Upper lobe of right lung (tissue), 1 donor: Measurements from ENCODE around the gene DCC. TPM values are rescaled to one million over a fixed set of nuclear protein-coding genes. Genes with fewer than 3 reads are reported as not detected.

Experiments used
- ATAC-seq: fragments of 200-7000 bp; cut with Tn5 transposase; one replicate; pipeline ENCODE4 v1.9.1; 2020; ENCODE audit warnings: mild to moderate bottlenecking, moderate library complexity
- DNase-seq: peaks from one replicate; pipeline ENCODE4 v3.0.0-alpha.2; 2020
- H3K27ac ChIP-seq: fragments of 200-600 bp; one replicate; pipeline ENCODE4 v1.8.0; 2022
- H3K27me3 ChIP-seq: fragments of 200-600 bp; one replicate; pipeline ENCODE4 v1.8.0; 2022; ENCODE audit warnings: mild to moderate bottlenecking
- H3K36me3 ChIP-seq: fragments of 200-600 bp; one replicate; pipeline ENCODE4 v1.8.0; 2022
- H3K4me1 ChIP-seq: fragments of 200-600 bp; one replicate; pipeline ENCODE4 v1.8.0; 2022
- H3K4me3 ChIP-seq: fragments of 200-600 bp; one replicate; pipeline ENCODE4 v1.8.0; 2022; ENCODE audit warnings: mild to moderate bottlenecking
- H3K9me3 ChIP-seq: fragments of 200-600 bp; one replicate; pipeline ENCODE4 v1.8.0; 2022
- CTCF ChIP-seq: fragments of 200-600 bp; IDR thresholded peaks from one replicate; pipeline ENCODE4 v1.8.0; 2022; ENCODE audit warnings: antibody characterized with exemption
- intact Hi-C: fragments of 100-400 bp; cut with DNase I; formaldehyde crosslinking; loops from one replicate; pipeline ENCODE4 v1.11.0; 2022
- total RNA-seq: library from RNA; stranded (reverse); fragmentation: NEBNext Ultra II Directional; extraction: Animal tissue kit (Norgen Biotek cat#: 25700); gene quantifications from one replicate; pipeline ENCODE4 v1.2.1, GENCODE V29; 2021
- donor health status: DM: no; HTN: yes; CAD: no; lungs with severe emphysema.

The DCC gene
- total RNA-seq, 1 donor from 2014 or later: 7.1 TPM

- Histone ChIP-seq H3K27me3 (no peaks in the 10 kb centered on the region), H3K27ac (no peak overlapping the region)
- ATAC-seq: peak; percentile 52
These were observed 482.2 kb downstream of the DCC start for GRCh38 chr18:52822160-52822559.

GRCh38 chr18:52824126-52824525 lies 484.1 kb downstream of the DCC start:
- no peaks in the 10 kb centered on the region for H3K27me3 ChIP-seq
- TF ChIP-seq CTCF: no peak
- intact Hi-C loops: no loop called here
- H3K27ac ChIP-seq: no peak overlapping the region
- no peaks in the 10 kb centered on the region for H3K9me3 ChIP-seq
- no peak overlapping the region for H3K4me3 ChIP-seq
- H3K36me3 ChIP-seq: no peaks in the 10 kb centered on the region
- no peak for DNase-seq
- ATAC-seq: no peak
- no peaks in the 10 kb centered on the region for H3K4me1 ChIP-seq

More at GRCh38 chr18:52822160-52822559, 482.2 kb downstream of the DCC start:
- intact Hi-C loops: no loop called here
- no peak for TF ChIP-seq CTCF
- no peak for DNase-seq
- no peaks in the 10 kb centered on the region for H3K4me1 ChIP-seq
- no peak overlapping the region for H3K4me3 ChIP-seq
- no peaks in the 10 kb centered on the region for H3K36me3 ChIP-seq
- H3K9me3 ChIP-seq: no peaks in the 10 kb centered on the region

DNA sequence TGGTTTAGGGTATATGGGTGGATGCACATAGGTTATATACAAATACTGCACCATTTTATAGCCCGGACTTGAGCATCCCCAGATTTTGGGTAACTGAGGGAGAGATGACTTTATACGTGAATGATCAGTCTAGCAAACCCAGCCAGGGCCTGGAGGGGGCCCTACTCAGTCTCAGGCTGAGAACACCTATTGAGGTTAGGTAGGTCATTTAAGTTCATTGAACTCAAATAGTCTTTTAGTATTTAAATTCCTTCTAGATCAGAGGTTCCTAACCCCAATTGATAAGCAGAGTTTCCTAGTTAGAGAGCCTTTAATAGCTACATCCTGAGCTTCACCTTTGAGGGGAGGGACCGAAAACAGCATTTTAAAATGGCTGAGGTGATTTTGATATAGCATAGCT lies 487.0 kb downstream of the DCC start:
- DNase-seq (no peak), ATAC-seq (no peak)
- Histone ChIP-seq H3K4me1 (no peaks in the 10 kb centered on the region), H3K9me3 (no peaks in the 10 kb centered on the region), H3K27ac (no peak overlapping the region), H3K27me3 (no peaks in the 10 kb centered on the region), H3K4me3 (no peak overlapping the region), H3K36me3 (no peaks in the 10 kb centered on the region)
- no peak for TF ChIP-seq CTCF
- intact Hi-C loops: no loop called here

- H3K36me3 ChIP-seq: no peaks in the 10 kb centered on the region
- no peak overlapping the region for H3K4me3 ChIP-seq
- no peaks in the 10 kb centered on the region for H3K4me1 ChIP-seq
- TF ChIP-seq CTCF: no peak
- intact Hi-C loops: no loop called here
- no peak for DNase-seq
- no peaks in the 10 kb centered on the region for H3K27me3 ChIP-seq
- no peak overlapping the region for H3K27ac ChIP-seq
- no peaks in the 10 kb centered on the region for H3K9me3 ChIP-seq
- ATAC-seq: no peak
These were observed 489.3 kb downstream of the DCC start for GRCh38 chr18:52829320-52829719.

DNA sequence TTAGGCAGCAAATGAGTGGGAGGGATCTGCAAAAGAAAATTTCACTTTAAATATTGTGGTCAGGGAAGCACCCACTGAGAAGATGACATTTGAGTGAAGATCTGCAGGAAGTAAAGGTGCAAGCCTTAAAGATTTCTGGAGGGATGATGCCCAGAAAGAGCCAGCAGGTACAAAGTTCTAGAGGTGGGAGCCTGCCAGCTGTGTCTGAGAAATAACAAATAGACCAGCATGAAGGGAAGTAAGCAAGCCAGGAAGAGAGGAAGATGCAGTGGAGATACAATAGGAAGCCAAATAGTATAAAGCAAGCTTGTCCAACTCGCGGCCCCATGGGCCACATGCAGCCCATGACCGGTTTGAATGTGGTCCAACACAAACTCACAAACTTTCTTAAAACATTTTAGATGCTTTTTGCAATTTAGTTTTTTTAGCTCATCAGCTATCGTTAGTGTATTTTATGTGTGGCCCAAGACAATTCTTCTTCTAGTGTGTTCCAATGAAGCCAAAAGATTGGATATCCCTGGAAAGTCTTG lies 489.9 kb downstream of the DCC start:
- intact Hi-C loops: no loop called here
- H3K4me1 ChIP-seq: no peaks in the 10 kb centered on the region

More for the DNA sequence above, 489.9 kb downstream of the DCC start:
- Histone ChIP-seq H3K27me3 (no peaks in the 10 kb centered on the region), H3K4me3 (no peak overlapping the region), H3K9me3 (no peaks in the 10 kb centered on the region), H3K36me3 (no peaks in the 10 kb centered on the region), H3K27ac (no peak overlapping the region)
- no peak for DNase-seq
- no peak for ATAC-seq
- TF ChIP-seq CTCF: no peak
